ENCODE measurements around the gene ADGB. TPM values are rescaled to one million over a fixed set of nuclear protein-coding genes. Genes with fewer than 3 reads are reported as not detected.

Gene ADGB
- total RNA-seq, 5 donors from 2014 or later (not counting 1 experiment from before 2014, with no cell fraction given) = not detected

DNA sequence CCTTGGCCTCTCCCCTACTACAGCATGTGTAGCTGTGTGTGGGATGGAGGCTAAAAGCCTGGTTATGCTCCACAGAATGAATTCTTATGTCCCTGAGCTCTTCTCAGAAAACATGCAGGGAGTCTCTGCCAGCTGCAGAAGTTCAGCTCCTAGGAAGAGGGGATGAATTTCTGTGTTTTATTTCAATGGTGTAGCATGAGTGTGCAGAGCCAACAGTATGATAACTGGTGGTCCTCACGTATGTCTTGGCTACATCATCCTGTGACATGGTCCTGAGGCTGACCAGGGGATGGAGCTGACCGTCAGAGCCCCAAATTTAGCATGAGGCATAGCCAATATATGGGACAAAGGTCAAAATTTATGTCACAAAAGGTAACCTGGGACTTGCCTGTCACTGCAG is 266.1 kb downstream of the ADGB start:
- H3K36me3 Mint-ChIP-seq = no peaks in the 10 kb centered on the region
- ATAC-seq (replicated peaks in 1 of 4) (no peak), DNase-seq (no peak)
- Histone ChIP-seq H3K9me3 (no peaks in the 10 kb centered on the region), H3K27me3 (replicated peaks in 1 of 2; ENCODE audit: control insufficient read depth in 2 of 2, extremely low read depth in 1 of 2, insufficient read depth in 2 of 2, low read length in 1 of 2) (no peaks in the 10 kb centered on the region), H3K27ac (ENCODE audit: low read length) (no peak overlapping the region), H3K4me1 (ENCODE audit: control insufficient read depth in 1 of 2, extremely low read depth in 1 of 2, insufficient read depth in 2 of 2, low read length in 2 of 2) (no peaks in the 10 kb centered on the region), H3K36me3 (ENCODE audit: control insufficient read depth in 2 of 2, extremely low read depth in 1 of 2, insufficient read depth in 1 of 2, low read length in 1 of 2) (no peaks in the 10 kb centered on the region), H3K4me3 (ENCODE audit: control insufficient read depth in 1 of 2, extremely low read depth in 1 of 2, low read length in 1 of 2) (no peak overlapping the region)
- no peak overlapping the region for H3K27ac Mint-ChIP-seq
- no peaks in the 10 kb centered on the region for H3K9me3 Mint-ChIP-seq
- no peak overlapping the region for H3K4me3 Mint-ChIP-seq
- ChIA-PET CTCF (no interaction called here), POLR2A (no interaction called here)
- no peaks in the 10 kb centered on the region for H3K4me1 Mint-ChIP-seq
- H3K27me3 Mint-ChIP-seq = peaks cover 0 to 2% of the 10 kb centered on the region in 2 donors
- WGBS (ENCODE audit: insufficient coverage) = 90% methylated on average over 2 of the region's 2 CpGs

Other genes with a start within 250 kb of the ADGB start
- under 1 TPM; 0.22 to 0.73 (median 0.38) TPM for gene RAB32, start 55.1 kb upstream of the ADGB start, total RNA-seq